H9 (cell line): ENCODE results near the gene CXCL1. TPM values are rescaled to one million over a fixed set of nuclear protein-coding genes. Genes with fewer than 3 reads are reported as not detected.

Experiments used
- DNase-seq: peaks from one replicate; pipeline ENCODE4 v3.0.0-alpha.2; 2017
- H2AFZ ChIP-seq: one replicate; pipeline ENCODE4 v1.6.1; 2013; ENCODE audit warnings: mild to moderate bottlenecking, low read length, control low read depth, moderate library complexity
- H2AK5ac ChIP-seq: 2 replicates; pipeline ENCODE4 v1.6.1; 2013; ENCODE audit warnings: low read length, control low read depth, mixed read lengths; ENCODE audit not compliant: insufficient read length
- H2BK120ac ChIP-seq: one replicate; pipeline ENCODE4 v1.6.1; 2013; ENCODE audit warnings: low read depth, mild to moderate bottlenecking, low read length, control low read depth, inconsistent platforms; ENCODE audit not compliant: poor library complexity, severe bottlenecking
- H2BK12ac ChIP-seq: 2 replicates; pipeline ENCODE4 v1.6.1; 2013; ENCODE audit warnings: low read length, control low read depth, mixed read lengths, low read depth; ENCODE audit not compliant: insufficient read length
- H2BK15ac ChIP-seq: 2 replicates; pipeline ENCODE4 v1.6.1; 2013; ENCODE audit warnings: low read depth, low read length, control low read depth
- H2BK20ac ChIP-seq: one replicate; pipeline ENCODE4 v1.6.1; 2013; ENCODE audit warnings: low read depth, mild to moderate bottlenecking, low read length, control low read depth, inconsistent platforms; ENCODE audit not compliant: poor library complexity, severe bottlenecking
- H2BK5ac ChIP-seq: 2 replicates; pipeline ENCODE4 v1.6.1; 2013; ENCODE audit warnings: low read length, control low read depth, mixed read lengths; ENCODE audit not compliant: insufficient read length
- H3K14ac ChIP-seq: 2 replicates; pipeline ENCODE4 v1.6.1; 2013; ENCODE audit warnings: low read length, control low read depth; ENCODE audit not compliant: insufficient read depth
- H3K18ac ChIP-seq: 2 replicates; pipeline ENCODE4 v1.6.1; 2013; ENCODE audit warnings: low read depth, mild to moderate bottlenecking, mixed read lengths, low read length, control low read depth; ENCODE audit not compliant: insufficient read length
- H3K23ac ChIP-seq: 2 replicates; pipeline ENCODE4 v1.6.1; 2013; ENCODE audit warnings: low read length, control low read depth, mixed read lengths, low read depth; ENCODE audit not compliant: insufficient read length
- H3K23me2 ChIP-seq: 2 replicates; pipeline ENCODE4 v1.6.1; 2013; ENCODE audit warnings: low read depth, mild to moderate bottlenecking, mixed read lengths, low read length, control low read depth; ENCODE audit not compliant: insufficient read length, poor library complexity, severe bottlenecking
- H3K27ac ChIP-seq: 2 replicates; pipeline ENCODE4 v1.5.1; 2013; ENCODE audit warnings: low read length, control low read depth, mixed read lengths, low read depth; ENCODE audit not compliant: insufficient read length
- H3K27me3 ChIP-seq: 2 replicates; pipeline ENCODE4 v1.6.1; 2013; ENCODE audit warnings: low read length, control low read depth, inconsistent platforms; ENCODE audit not compliant: insufficient read depth
- H3K4ac ChIP-seq: 2 replicates; pipeline ENCODE4 v1.6.1; 2013; ENCODE audit warnings: low read depth, mild to moderate bottlenecking, control low read depth, inconsistent platforms, low read length, moderate library complexity
- H3K4me1 ChIP-seq: 2 replicates; pipeline ENCODE4 v1.6.1; 2013; ENCODE audit warnings: low read length, control low read depth, inconsistent platforms; ENCODE audit not compliant: insufficient read depth
- H3K4me2 ChIP-seq: 2 replicates; pipeline ENCODE4 v1.6.1; 2013; ENCODE audit warnings: low read length, control low read depth, mixed read lengths; ENCODE audit not compliant: insufficient read length, insufficient read depth
- H3K56ac ChIP-seq: 2 replicates; pipeline ENCODE4 v1.6.1; 2013; ENCODE audit warnings: low read depth, mild to moderate bottlenecking, mixed read lengths, low read length, control low read depth; ENCODE audit not compliant: insufficient read length
- H3K79me1 ChIP-seq: 2 replicates; pipeline ENCODE4 v1.6.1; 2013; ENCODE audit warnings: low read depth, mild to moderate bottlenecking, moderate library complexity, low read length, control low read depth, inconsistent platforms; ENCODE audit not compliant: insufficient read depth, poor library complexity, severe bottlenecking
- H3K79me2 ChIP-seq: 2 replicates; pipeline ENCODE4 v1.6.1; 2013; ENCODE audit warnings: low read length, control low read depth, inconsistent platforms; ENCODE audit not compliant: insufficient read depth
- H3K9ac ChIP-seq: 2 replicates; pipeline ENCODE4 v1.6.1; 2013; ENCODE audit warnings: low read length, control low read depth, mixed read lengths; ENCODE audit not compliant: insufficient read length; ENCODE audit errors: extremely low read depth
- H3K9me3 ChIP-seq: one replicate; pipeline ENCODE4 v1.6.1; 2013; ENCODE audit warnings: low read depth, low read length, inconsistent platforms; ENCODE audit not compliant: control insufficient read depth
- H3T11ph ChIP-seq: one replicate; pipeline ENCODE4 v1.6.1; 2013; ENCODE audit warnings: mild to moderate bottlenecking, low read length, control low read depth, inconsistent platforms
- H4K20me1 ChIP-seq: one replicate; pipeline ENCODE4 v1.6.1; 2013; ENCODE audit not compliant: control insufficient read depth, insufficient read length, insufficient read depth
- H4K5ac ChIP-seq: 2 replicates; pipeline ENCODE4 v1.6.1; 2013; ENCODE audit warnings: low read depth, mild to moderate bottlenecking, mixed read lengths, low read length, control low read depth; ENCODE audit not compliant: insufficient read length
- H4K8ac ChIP-seq: replicated peaks from 2 replicates; pipeline ENCODE4 v1.6.1; 2013; ENCODE audit warnings: low read length, control low read depth, mixed read lengths, low read depth; ENCODE audit not compliant: insufficient read length
- H4K91ac ChIP-seq: 2 replicates; pipeline ENCODE4 v1.6.1; 2013; ENCODE audit warnings: low read depth, mild to moderate bottlenecking, moderate library complexity, mixed read lengths, low read length, control low read depth; ENCODE audit not compliant: insufficient read length
- H3K27ac Mint-ChIP-seq, 3 experiments: 2 replicates in 2 of 3; 3 replicates in 1 of 3; pipeline ENCODE4 v1.8.0; 2020 to 2021; ENCODE audit warnings: mixed read lengths in 3 of 3, mild to moderate bottlenecking in 1 of 3, moderate library complexity in 1 of 3
- H3K27me3 Mint-ChIP-seq: 2 replicates; pipeline ENCODE4 v1.8.0; 2021; ENCODE audit warnings: low read depth, mild to moderate bottlenecking, moderate library complexity, mixed read lengths
- H3K36me3 Mint-ChIP-seq, 3 experiments: 2 replicates in 2 of 3; 3 replicates in 1 of 3; pipeline ENCODE4 v1.8.0; 2020 to 2021; ENCODE audit warnings: low read depth in 3 of 3, mixed read lengths in 3 of 3; ENCODE audit not compliant: insufficient read depth in 1 of 3
- H3K4me1 Mint-ChIP-seq, 2 experiments: 2 replicates each; pipeline ENCODE4 v1.8.0; 2020; ENCODE audit warnings: mixed read lengths in 2 of 2
- H3K4me3 Mint-ChIP-seq, 2 experiments: 2 replicates in 1 of 2; 3 replicates in 1 of 2; pipeline ENCODE4 v1.8.0; 2020 to 2021; ENCODE audit warnings: mild to moderate bottlenecking in 2 of 2, mixed read lengths in 2 of 2, moderate library complexity in 1 of 2
- H3K9me3 Mint-ChIP-seq, 2 experiments: 2 replicates in 1 of 2; 3 replicates in 1 of 2; pipeline ENCODE4 v1.8.0; 2020; ENCODE audit warnings: mild to moderate bottlenecking in 2 of 2, mixed read lengths in 2 of 2, moderate library complexity in 1 of 2
- CTCF ChIP-seq: fragments of 200-600 bp; sonication (generic); conservative IDR thresholded peaks from 3 replicates; pipeline ENCODE4 v1.8.0; 2021; ENCODE audit warnings: antibody characterized with exemption, mild to moderate bottlenecking
- WGBS: extraction: QIAGEN DNeasy Blood & Tissue Kit; methylation state at CpG from one replicate; pipeline ENCODE4 v1.1.7; 2013; ENCODE audit warnings: missing lambda C conversion rate, low lambda C conversion rate, mixed read lengths; ENCODE audit not compliant: insufficient read length; ENCODE audit errors: extremely low coverage; 5-methylcytosine and 5-hydroxymethylcytosine counted together
- total RNA-seq: library from RNA; stranded (reverse); gene quantifications from 2 replicates; pipeline ENCODE4 v1.2.1, GENCODE V29; 2021

Gene CXCL1
- total RNA-seq, 1 experiment from 2014 or later = 0.20 TPM

DNA sequence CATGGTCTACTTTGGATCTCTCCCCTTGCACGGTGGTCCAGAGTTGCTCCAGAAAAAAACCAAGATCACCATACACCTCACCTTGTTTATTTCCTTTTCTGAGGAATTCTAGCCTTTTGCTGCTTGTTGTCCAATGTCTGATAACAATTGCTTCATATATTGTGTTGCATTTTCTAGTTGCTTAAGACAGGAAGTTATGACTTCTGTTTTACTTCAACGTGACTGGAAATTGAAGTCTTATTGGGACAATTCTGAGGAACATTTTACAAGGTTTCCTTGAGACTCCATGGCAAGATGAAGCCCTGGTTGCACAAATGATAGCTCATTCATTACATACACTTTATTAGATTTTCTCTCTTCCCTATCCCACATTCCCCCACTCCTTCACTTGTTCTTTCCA lies 5.2 kb downstream of the CXCL1 start:
- H3K4me1 Mint-ChIP-seq = peaks cover 4 to 9% of the 10 kb centered on the region in 2 experiments; a peak in 3 of 4 replicates
- Histone ChIP-seq H2BK20ac (no peak overlapping the region), H3K4me1 (no peaks in the 10 kb centered on the region), H3K56ac (no peak overlapping the region), H3K79me2 (no peaks in the 10 kb centered on the region), H3K14ac (no peak overlapping the region), H3K27ac (no peak overlapping the region), H4K8ac (no peak overlapping the region), H3K23ac (no peak overlapping the region), H4K20me1 (no peaks in the 10 kb centered on the region), H3K9me3 (no peaks in the 10 kb centered on the region), H3K23me2 (peaks cover 5% of the 10 kb centered on the region), H3K79me1 (no peaks in the 10 kb centered on the region), H3K9ac (no peak overlapping the region), H2AFZ (no peak overlapping the region), H2BK120ac (no peak overlapping the region), H3K4ac (no peak overlapping the region), H3T11ph (no peak overlapping the region), H3K27me3 (no peaks in the 10 kb centered on the region), H4K91ac (no peak overlapping the region), H2BK12ac (no peak overlapping the region), H2BK15ac (no peak overlapping the region), H3K4me2 (no peak overlapping the region), H2BK5ac (no peak overlapping the region), H3K18ac (no peak overlapping the region), H2AK5ac (no peak overlapping the region), H4K5ac (no peak overlapping the region)
- H3K27ac Mint-ChIP-seq = no peak overlapping the region
- no CpG with 5 or more reads among the region's 2 CpGs for WGBS
- TF ChIP-seq CTCF = no peak
- H3K4me3 Mint-ChIP-seq = no peak overlapping the region
- H3K36me3 Mint-ChIP-seq = no peaks in the 10 kb centered on the region
- DNase-seq = no peak
- H3K9me3 Mint-ChIP-seq = no peaks in the 10 kb centered on the region
- H3K27me3 Mint-ChIP-seq = peaks cover 34% of the 10 kb centered on the region
